OCI-LY3 (cell line): ENCODE results near the gene EVI2B.

Experiments
- EZH2phosphoT487 ChIP-seq: fragments of 200-600 bp; shearing (Covaris generic); IDR thresholded peaks from 2 replicates; pipeline ENCODE4 v1.6.1; 2018; ENCODE audit warnings: antibody characterized with exemption, mixed run types, low read depth
- TF ChIP-seq, protein P1 (sequence below): fragments of 200-600, 300-600 bp; sonication (generic); IDR thresholded peaks from 2 replicates; pipeline ENCODE4 v1.5.1; 2014; ENCODE audit warnings: antibody characterized with exemption, low read length, low read depth

DNA sequence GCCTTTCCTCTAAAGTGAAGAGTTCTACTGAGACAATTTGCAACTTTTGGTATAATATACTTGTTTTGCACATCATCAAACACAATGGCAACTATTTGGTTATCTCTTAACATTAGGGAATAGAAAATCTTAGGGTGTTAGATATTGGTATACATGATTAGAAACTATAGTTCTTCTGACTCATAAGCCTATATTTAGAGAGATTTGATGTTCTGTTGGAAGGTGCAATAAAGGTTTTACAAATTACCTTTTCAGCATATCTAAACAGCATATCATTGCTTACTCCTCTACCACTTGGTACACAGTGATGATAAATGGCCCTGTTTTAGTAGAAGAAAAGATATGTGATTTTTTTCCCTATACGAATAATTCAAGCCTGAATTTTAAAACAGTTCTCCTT, 6.2 kb downstream of the EVI2B start:
- TF ChIP-seq, protein P1, sequence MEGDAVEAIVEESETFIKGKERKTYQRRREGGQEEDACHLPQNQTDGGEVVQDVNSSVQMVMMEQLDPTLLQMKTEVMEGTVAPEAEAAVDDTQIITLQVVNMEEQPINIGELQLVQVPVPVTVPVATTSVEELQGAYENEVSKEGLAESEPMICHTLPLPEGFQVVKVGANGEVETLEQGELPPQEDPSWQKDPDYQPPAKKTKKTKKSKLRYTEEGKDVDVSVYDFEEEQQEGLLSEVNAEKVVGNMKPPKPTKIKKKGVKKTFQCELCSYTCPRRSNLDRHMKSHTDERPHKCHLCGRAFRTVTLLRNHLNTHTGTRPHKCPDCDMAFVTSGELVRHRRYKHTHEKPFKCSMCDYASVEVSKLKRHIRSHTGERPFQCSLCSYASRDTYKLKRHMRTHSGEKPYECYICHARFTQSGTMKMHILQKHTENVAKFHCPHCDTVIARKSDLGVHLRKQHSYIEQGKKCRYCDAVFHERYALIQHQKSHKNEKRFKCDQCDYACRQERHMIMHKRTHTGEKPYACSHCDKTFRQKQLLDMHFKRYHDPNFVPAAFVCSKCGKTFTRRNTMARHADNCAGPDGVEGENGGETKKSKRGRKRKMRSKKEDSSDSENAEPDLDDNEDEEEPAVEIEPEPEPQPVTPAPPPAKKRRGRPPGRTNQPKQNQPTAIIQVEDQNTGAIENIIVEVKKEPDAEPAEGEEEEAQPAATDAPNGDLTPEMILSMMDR = no peak
- no peak for TF ChIP-seq EZH2phosphoT487
